ENCODE results near the gene RNF17.

RNF17 gene

DNA sequence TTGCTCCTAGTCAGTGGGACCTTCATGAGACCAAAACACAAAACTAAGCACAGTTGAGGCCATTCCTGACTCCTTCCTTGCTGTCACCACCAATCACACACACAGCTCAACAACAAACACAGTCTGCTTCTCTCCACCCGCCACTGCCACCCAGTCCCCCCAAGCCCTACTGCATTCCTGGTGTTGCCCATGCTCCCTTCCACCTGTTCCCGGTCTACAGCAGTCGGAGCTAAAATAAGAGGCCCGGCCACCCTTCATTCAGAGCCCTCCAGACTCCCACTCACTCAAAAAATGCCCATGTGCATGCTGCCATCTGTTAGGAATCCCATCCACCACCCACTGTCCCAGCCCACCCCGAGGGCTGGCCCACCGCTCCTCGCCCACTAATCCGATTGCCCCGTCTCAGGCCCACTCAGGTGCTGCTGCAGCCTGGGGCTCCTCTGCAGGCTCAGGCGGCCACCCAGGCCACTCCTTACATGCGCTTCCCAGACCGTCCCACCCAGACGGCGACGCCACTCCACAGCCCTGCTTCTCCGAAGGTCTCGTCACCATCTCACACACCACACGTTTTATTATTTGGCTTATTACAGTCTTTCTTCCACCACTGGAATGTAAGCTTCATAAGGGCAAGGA, 127.6 kb downstream of the RNF17 start:
- DNase-seq (ENCODE audit: low read depth, low spot score) = no peak
- H3K27ac ChIP-seq = no peak overlapping the region

DNA sequence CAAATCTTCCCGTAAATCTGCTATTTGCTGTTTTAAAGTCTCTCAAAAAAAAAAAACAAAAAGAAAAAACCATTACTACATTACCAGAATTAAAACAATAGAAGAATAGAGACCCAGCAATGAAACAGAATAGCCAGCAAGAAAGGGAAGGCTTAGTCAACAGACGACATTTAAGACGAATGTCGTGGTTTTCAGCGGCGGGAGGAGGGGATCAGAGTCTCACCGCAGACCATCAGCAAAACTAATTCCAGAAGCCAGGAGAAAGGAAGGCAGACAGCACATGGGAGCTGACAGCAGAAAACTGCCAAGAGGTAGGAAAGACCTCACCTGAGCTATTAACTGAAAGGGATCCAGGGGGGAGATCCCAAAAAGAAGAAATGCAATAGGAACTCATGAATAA, 128.9 kb downstream of the RNF17 start:
- DNase-seq (ENCODE audit: low read depth, low spot score) = no peak

DNA sequence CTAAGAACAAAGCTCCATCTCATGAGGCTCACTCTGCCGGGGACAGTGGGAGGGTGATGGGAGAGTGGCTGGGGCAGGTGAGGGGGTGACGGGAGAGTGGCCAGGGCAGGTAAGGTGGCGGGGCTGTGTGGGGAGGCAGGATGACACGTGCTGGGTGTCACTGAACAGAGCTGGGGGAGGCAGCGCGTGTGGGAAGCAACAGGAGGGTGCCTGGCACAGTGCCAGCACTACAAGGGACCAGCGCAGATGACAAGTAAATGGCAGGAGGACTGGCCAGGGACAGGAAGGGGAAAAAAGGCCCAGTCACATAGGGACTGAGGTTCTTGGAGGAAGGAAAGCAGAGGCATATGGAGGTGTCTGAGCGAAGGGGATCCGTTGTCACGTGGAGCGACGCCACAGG, 129.9 kb downstream of the RNF17 start:
- no peak for DNase-seq (ENCODE audit: low read depth, low spot score)
- no peak overlapping the region for H3K27ac ChIP-seq

More for the DNA sequence above, 128.9 kb downstream of the RNF17 start:
- no peak overlapping the region for H3K27ac ChIP-seq

DNA sequence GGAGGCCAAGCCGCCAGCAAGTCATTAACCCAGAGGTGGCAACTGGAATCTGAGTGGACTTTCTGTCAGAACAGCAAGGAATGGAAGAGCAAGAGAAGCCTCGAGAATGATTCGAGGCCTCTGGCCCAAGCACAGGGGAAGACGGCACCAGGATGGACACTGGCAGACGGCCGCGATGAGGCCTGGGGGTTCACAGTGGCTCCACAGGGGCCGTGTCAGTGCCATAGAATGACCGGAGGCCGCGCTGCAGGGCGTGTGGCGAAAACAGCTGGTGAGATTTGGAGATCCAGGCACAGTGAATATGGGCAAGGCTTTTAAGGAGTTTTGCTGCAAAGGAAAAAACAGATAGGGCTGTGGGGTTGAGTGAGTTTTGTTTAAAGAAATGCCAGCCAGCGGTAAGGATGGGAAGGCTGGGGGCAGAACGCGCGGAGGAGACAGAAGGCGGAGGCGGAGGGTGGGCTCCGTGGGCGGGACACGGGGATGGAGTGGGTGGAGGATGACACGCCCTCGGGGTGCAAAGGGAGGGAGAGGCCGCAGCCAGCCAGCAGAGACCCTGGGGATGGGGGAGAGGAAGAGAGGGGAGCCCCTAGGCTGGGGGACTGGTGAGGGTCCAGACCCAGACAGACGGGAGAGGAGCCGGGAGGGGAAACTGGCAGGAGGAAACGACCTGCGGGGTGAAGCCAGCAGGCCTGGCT, 130.5 kb downstream of the RNF17 start:
- no peak for DNase-seq (ENCODE audit: low read depth, low spot score)
- no peak overlapping the region for H3K27ac ChIP-seq

DNA sequence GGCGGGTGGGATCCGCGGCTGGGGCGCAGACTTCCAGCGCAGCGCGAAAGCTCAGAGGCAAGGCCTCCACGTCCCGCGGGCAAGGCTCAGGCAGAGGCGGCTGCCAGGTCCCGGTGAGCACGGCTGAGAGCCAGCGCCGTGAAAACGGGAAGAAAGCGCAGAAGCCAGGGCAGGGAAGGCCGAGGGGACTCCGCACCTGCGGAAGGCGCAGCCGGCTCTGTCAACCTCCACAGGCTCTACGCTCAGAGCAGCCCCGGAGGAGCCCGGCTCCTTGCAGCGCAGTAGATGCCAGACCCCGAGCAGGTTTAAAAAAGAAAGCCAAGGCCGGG, 131.0 kb downstream of the RNF17 start:
- no peak for DNase-seq (ENCODE audit: low read depth, low spot score)

DNA sequence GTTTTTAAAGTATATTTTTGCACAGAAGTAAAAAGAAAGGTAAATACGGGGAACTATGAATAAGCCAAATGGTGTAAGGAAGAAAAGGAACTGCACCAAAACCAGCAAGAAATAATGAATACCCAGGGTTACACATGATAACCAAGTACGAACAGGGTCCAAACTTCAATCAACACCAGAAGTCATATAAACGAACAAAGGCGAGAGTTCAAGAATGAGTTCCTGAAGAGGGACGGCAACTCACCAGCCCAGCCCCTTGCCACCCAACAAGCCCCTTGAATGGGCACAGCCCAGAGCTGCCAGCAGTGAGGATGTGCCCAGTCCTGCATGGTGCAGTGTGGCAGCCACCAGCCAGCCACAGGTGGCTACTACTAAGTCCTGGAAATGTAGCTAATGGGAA, 132.1 kb downstream of the RNF17 start:
- no peak for DNase-seq (ENCODE audit: low read depth, low spot score)
- no peak overlapping the region for H3K27ac ChIP-seq

More for the DNA sequence above, 131.0 kb downstream of the RNF17 start:
- no peak overlapping the region for H3K27ac ChIP-seq

DNA sequence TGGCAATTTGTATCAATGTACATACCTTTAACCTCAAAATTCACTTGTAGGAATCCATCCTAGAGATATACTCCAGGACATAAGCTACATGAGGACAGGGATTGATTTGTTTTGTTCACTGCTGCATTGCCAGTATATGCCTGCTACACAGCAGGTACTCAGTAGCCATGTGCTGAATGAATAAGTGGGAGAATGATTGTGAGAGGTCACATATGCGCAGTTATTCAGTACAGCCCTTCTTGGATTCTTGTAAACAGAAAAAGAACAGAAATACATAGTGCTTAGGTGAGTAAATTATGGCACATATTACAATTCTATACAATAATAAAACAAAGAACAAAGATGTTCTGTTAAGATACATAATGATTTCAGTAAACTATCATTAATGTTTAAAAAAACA, 133.3 kb downstream of the RNF17 start:
- no peak for DNase-seq (ENCODE audit: low read depth, low spot score)
- H3K27ac ChIP-seq = no peak overlapping the region

DNA sequence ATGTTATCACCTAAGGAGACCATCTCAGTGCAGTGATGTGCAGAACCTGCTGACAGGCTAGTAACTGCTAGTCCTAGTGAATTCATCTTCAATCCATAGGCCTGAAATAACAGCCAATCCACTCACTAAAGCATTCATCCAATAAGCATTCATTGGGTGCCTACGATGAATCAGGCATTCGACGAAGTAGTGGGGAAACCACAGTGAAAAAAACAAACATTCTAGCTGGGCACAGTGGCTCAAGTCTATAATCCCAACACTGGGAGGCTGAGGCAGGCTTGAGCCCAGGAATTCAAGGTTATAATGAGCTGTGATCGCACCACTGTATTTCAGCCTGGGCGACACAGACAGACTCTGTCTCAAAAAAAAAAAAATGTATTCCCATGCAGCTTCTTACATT, 135.6 kb downstream of the RNF17 start:
- no peak overlapping the region for H3K27ac ChIP-seq
- DNase-seq (ENCODE audit: low read depth, low spot score) = no peak

DNA sequence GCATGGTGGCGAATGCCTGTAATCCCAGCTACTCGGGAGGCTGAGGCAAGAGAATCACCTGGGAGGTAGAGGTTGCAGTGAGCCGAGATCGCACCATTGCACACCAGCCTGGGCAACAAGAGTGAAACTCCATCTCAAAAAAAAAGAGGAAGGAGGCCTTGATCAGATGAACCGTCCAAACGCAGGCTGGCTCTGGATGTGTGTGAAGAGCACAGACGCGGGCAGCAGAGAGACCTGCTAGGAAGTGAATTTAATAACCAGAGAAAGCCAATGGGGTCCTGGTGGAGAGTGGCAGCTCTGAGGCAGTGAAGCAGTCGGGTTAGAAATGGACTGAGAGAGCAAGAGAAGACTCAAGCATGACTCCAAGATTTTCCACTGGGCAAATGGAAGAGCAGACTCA, 136.5 kb downstream of the RNF17 start:
- H3K27ac ChIP-seq = no peak overlapping the region
- DNase-seq (ENCODE audit: low read depth, low spot score) = no peak

DNA sequence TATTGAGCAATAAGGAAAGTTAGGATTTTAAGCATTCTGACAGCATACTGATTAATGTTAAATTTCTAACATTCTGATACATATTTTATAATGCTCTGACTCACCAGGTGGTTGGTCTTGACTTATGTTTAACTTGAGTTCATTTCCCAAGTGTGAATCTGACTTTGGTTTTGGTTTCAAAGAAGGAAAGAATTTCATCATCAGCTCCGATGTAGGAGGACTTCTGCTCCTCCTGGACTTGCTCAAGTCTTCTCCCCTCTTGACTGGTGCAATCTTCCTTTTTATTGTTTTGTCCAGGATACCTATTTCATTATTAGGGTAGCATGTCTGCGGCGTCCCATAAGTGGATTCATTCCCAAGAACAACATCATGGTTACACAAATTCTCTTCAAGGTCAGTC, 141.3 kb downstream of the RNF17 start:
- DNase-seq (ENCODE audit: low read depth, low spot score) = no peak
- H3K27ac ChIP-seq = no peak overlapping the region

DNA sequence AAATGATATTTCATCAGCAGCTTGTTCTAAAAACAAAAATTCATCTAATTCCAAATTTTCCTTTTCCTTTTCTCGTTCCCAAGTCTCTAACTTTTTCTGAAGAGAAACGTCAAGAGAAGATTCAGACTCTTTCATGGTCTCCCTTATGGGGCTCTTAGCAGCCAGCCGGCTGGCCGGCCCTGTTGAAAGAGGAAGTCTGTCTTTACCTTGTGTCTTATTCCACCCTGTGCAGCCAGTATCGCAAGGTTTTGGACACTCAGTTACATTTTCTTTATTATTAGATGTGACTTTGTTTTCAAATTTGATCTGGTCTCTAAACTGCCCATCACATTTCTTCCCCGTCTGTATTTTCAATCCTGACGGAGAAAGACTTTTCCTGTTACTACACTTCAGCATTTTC, 142.3 kb downstream of the RNF17 start:
- DNase-seq (ENCODE audit: low read depth, low spot score) = no peak
- no peak overlapping the region for H3K27ac ChIP-seq

DNA sequence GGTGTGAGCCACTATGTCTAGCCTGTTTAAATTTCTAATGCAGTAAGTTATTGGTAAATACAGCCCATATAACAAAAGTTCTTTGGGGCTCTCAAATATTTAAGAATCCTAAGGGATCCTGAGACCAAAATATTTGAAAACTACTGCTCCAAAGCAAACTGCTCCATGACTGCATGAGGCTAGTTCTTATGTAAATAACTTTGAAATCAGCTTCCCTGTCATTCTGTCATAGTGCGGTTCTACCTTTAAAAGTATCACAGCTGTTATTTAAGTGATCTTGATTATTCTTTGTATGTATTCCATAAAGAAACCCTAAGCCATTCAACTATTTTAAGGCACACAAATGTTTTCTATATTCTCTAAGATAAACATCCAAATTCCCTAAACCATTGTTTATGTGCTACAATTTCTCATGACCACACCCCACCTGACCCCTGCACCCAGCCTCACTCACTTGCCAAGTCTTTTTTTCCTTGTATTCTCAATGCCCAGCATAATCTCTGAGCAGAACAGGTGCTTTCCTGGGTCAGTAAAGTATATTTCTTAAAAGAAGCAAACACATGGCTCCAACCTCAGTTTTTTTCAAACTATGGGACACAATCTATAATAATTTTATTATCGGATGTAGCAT, 146.6 kb downstream of the RNF17 start:
- H3K27ac ChIP-seq = no peak overlapping the region
- DNase-seq (ENCODE audit: low read depth, low spot score) = no peak

DNA sequence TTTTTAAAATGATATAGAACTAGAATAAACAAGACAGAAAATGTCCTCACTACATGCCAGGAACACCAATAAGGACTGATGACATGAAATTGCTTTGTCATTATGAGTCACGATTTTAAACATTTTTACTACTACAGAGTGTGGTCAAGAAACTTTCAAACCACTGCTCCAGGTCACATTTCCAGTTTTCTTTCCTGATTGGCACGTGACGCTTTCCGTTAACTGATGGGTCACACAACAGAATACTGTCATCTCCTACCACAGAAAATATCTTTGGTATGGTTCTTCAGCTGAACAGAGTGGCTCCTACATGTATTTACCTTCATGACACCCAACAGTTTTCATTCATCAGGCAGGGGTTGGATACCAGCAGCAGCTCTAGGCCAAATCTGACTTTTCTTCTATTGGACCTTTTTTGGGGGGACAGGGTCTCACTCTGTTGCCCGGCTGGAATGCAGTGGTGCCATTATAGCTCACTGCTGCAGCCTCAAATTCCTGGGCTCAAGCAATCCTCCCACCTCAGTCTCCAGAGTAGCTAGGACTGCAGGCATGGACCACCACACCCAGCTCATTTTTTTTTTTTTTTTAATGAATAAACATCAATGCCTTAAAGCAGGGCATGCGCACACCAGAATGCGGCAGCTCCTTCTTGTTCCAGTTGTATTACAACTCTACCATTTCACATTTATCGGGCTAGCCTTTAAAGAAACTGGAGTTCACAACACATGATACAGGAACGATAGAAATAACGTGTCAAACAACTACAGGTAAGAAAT, 147.4 kb downstream of the RNF17 start:
- H3K27ac ChIP-seq = no peak overlapping the region
- no peak for DNase-seq (ENCODE audit: low read depth, low spot score)

DNA sequence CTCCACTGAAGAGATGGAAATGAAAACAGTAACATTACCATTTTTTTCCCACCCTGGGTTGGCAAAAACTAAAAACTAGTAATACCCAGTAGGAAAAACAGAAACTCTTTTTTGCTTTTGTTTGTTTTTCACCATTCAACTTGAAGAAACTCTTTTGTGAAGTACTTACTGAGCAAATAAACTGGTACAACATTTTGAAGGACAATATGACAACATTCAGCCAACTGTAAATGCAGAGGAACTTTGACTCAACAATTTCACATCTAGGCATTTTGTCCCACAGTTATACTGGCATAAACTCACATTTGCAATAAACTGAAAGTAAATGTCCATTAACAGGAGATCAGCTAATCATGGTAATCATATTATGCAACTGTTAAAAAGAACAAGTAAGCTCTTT, 152.5 kb downstream of the RNF17 start:
- H3K27ac ChIP-seq = no peak overlapping the region
- DNase-seq (ENCODE audit: low read depth, low spot score) = no peak

DNA sequence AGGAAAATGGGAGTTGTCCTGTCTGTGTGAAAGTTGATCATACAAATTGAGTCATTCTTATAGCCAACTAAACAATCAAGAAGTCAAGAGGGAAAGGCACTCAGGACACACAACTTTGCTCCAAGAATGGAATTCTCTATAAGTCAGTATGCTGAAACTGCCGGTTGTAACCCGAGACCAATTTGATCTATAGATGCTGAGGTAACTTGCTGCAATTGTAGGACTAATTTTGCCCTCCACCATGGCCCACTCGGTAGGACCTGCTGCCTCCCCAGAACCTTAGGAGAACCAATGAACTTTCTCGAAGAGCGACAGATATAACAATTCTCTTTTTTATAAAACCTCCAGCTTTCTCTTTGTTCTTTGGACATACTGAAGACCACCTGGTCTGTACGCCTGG, 157.0 kb downstream of the RNF17 start:
- no peak for DNase-seq (ENCODE audit: low read depth, low spot score)
- H3K27ac ChIP-seq = no peak overlapping the region

DNA sequence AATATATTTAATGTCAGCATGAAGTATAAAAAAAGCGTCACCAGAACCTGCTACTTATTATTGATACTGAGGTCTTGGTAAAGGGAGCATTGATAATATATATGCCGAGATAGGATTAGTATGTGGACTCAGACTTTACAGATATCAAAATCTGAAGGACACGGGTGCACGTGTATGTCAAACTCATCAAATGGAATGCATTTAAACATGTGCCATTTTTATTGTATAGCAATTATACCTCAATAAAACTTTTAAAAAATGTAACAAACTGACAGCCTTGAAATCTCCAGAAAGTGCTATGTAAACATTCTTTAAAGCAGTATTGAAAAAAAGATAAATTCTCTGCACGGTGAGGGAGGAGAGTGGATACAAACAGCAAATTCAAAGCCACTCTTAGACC, 157.9 kb downstream of the RNF17 start:
- no peak for DNase-seq (ENCODE audit: low read depth, low spot score)
- H3K27ac ChIP-seq = no peak overlapping the region

DNA sequence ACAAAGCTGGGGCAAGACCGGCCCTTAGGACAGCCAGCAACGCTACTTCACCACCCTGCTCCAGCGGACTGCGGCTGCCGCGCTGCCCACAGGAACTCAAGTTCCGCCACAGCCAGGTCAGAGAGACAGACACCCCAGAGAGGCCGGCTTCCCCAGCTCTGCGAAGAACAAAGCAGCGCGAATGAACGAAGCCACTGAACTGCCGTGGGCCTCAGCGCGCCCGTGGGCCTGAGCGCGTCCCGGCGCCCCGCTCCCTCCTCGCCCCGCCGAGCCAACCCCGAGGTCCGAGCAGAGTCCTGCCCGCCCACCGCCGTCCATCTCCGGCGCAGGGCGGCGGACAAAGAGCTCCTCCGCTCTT, 158.4 kb downstream of the RNF17 start:
- no peak for DNase-seq (ENCODE audit: low read depth, low spot score)
- peak overlapping the region; percentile 73 for H3K27ac ChIP-seq

DNA sequence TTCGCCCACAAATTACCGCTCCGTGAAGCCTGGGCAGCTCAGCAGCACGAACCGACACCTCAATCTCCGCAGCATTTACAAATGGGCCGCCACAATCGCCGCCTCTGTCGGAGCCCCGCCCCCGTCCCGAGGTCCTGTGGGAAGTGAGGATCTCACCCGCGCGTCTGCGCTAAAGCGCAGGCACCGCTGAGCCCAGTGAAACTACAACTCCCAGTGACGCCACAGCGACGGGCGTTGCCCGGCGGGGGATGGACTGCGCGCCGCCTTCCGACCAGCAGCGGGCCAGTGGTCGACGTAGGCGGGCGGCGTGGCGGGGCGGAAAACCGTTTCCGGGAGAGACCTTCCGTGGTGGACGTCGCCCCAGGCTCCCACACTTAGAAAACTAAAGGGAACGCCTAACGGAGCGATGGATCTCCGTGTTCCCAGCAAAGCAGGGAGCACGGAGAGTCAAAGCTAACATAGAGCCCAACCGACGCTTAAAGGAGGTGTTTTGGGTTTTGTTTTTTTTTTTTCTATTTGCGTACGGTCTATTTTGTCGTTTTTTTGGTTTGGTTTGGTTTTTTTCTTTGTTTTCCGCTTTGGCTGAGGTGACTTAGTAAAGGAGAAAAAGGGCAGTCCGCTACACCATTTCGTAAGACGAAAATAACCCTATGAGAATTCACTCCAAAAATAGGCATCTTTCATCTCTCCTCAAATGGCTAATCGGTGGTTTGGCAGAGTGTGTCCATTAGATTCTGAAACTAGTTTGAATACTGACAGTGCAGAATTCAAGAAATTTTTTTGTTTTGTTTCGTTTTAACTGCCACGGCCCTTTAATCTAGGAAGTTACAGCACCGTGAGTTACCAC, 159.0 kb downstream of the RNF17 start:
- DNase-seq (ENCODE audit: low read depth, low spot score) = peak; percentile 82
- peak overlapping the region; percentile 73 for H3K27ac ChIP-seq

DNA sequence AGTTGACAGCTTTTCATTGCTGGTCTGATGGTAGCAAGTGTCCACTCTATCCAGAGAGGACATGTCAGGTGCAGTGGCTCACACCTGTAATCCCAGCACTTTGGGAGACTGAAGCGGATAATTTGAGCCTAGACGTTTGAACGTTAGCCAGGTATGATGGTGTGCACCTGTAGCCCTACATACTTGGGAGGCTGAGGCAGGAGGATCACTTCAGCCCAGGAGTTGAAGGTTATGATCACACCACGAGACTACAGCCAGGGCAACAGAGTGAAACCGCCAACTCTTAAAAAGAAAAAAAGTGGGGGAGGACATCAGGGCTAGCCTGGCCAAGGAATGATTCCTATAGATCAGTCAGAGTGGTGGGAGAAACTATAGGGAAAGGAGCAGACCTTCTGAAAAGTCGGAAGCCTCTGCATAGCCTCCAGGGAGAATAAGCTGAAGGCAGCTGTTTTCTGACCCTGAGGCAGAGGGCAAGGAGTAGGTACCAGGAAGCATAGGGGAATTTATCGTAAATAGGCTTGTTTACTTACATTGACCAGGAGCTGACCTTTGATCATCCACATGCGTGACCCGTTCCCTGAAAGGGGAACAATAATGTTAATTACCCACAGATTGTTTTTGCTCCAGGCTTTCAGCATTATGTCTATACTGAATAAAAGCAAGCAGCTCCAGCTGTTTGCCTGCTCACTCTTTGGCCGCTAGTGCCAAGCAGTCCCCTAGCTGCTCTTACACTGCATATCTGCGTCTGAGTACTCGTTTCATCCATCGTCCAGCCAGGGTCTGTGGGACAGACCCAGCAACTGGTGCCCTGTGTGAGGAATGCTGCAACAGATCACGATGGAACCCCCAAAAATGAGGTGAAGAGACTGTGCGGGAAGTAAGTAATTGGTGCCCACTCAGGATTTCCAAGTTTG, 161.6 kb downstream of the RNF17 start:
- H3K27ac ChIP-seq = no peak overlapping the region
- no peak for DNase-seq (ENCODE audit: low read depth, low spot score)
